Measurements from ENCODE around the gene RBP7. TPM values are rescaled to one million over a fixed set of nuclear protein-coding genes. Genes with fewer than 3 reads are reported as not detected.
"Not testable (repeated sequence)": the region's sequence is repeated elsewhere in the genome, so short reads cannot be mapped to it uniquely, and the experiment has no call there.

RBP7 gene
- total RNA-seq, 1 experiment from 2014 or later = not detected

DNA sequence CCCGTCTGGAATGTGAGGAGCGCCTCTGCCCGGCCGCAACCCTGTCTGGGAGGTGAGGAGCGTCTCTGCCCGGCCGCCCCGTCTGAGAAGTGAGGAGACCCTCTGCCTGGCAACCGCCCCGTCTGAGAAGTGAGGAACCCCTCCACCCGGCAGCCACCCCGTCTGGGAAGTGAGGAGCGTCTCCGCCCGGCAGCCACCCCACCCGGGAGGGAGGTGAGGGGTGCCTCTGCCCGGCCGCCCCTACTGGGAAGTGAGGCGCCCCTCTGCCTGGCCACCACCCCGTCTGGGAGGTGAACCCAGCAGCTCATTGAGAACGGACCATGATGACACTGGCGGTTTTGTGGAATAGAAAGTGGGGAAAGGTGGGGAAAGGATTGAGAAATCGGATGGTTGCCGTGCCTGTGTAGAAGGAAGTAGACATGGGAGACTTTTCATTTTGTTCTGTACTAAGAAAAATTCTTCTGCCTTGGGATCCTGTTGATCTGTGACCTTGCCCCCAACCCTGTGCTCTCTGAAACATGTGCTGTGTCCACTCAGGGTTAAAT lies 32.0 kb downstream of the RBP7 start:
- not testable (repeated sequence) for DNase-seq (ENCODE audit: low spot score)

DNA sequence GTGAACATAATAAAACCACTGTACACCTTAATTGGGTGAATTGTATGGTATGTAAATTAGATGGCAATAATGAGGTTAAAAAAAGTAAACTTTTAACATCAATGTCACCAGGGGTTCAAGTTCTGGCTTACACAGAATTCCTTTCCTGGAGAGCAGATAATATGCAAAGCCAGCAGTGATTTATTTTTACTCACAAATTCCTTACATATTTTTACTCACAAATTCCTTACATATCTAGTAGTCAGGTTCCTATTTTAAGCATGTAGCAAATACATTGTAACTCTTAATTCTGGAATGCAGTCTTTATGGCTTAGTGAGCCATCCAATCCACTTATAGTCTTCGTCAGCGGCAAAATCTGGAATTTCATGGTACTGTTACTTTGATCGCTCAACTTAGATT lies 34.4 kb downstream of the RBP7 start:
- no peak for DNase-seq (ENCODE audit: low spot score)

DNA sequence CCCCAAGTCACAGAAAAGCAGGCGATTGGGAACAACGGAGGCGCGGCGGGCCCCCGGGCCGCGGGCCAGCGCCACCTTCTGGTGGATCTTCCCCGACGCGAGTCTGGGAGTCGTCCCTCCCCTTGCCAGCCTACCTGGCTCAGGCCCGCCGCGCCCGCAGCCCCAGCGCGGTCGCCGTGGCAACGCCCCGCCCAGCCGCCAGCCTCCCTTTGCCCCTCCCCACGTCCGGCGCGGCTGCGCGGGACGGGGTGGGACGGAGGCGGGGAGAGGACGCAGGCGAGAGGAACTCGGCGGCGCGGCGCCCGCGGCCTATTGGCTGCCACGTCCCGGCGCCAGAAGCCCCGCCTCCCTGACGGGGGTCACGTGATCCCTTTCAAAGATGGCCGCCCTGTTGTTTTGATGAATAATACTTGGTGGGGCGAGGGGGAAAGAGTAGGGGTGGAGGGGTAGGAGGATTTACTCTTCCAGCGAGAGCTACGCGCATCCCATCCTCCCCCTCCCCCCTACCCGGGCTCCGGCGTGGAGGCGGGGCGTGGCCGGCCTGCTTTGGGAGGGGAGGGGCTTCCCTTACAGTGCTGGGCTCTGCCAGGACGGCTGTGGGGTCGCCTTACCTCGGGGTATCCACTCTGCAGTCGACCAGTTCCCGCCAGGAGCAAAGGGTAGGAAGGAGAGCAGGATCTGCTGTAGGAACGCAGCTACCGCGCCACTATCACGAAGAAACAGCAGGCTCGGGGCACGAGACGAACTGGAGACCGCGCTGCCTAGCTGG lies 35.7 kb downstream of the RBP7 start, which contains the start of gene UBE4B:
Gene UBE4B (plus strand): TSS at position 369 of the 769 bp plus-strand sequence. CDS start 713 bp downstream, outside the sequence.
- peak; percentile 98 for DNase-seq (ENCODE audit: low spot score)

DNA sequence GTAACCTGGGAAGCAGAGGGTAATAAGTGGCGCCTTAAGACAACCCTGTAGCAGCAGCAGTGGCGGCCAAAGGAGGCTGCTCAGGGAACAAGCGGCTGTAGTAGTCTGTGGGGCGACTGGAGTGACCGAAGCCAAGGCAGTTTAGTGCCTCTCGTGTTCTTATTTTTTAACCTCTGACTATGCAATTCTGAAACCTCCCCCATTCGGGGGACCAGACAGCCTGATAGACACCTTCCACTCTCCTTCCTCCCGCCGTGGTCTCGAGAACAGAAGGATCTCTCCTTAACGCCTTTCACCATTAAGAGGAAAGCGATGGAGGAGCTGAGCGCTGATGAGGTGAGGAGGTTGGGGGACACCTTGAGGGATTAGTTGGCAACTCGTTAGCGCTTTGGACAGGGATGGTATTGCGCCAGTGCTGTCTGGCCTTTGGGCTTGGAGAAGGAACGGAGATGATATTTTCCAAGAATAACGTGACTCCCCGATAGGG lies 36.4 kb downstream of the RBP7 start:
- DNase-seq (ENCODE audit: low spot score) = peak; percentile 71

DNA sequence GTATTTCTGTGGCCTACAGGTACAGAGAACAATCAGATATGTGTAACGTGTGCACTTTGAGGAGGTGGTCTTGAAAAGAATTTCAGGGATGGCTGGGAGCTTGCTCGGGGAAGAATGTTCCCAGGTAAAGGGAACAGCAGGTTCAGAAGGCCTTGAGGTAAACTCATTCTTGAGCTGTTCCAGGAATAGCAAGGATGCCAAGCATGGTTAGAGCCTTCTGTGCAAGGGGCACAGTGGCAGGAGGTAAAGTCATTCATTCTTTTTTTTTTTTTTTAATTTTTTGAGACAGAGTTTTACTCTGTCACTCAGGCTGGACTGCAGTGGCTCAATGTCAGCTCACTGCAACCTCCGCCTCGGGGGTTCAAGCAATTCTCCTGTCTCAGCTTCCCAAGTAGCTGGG lies 45.7 kb downstream of the RBP7 start:
- no peak for DNase-seq (ENCODE audit: low spot score)

DNA sequence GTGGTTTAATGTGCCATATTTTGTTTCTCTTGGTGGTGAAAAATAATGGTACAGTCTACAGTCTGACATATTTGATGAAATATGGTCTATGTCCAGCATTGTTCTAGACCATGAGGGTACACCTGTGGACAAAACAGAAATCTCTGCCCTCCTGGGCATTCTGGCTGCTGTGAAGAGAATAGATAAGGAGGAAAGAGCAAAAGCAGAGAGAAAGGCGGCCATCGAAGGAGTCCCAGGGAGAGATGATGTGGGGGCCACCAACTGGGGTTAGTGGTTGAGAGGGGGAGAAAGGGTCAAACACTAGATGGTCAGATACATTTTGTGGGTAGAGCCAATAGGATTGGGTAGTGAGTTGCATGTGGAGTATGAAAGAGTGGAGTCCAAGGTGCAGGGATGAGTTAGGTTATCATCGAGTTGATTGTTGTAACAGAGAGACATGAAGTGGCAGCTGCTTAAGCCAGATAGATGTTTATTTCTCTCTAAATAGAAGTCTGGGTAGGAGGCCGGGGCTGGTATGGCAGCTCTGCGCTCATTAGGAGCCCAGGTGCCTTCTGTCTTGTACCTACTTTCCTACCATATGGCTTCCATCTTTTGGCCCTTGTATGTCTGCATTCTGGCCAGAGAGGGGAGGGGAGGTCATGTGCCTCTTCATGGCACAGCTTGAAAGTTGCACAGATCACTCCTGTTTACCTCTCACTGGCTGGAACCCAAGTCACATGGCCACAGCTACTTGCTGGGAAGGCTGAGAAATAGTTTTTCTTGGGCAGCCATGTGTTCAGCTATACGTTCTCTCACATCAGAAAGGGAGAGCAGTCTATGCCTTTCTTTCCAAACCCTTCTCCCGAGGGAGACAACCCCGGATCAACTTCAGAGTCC lies 48.7 kb downstream of the RBP7 start:
- DNase-seq (ENCODE audit: low spot score) = no peak

DNA sequence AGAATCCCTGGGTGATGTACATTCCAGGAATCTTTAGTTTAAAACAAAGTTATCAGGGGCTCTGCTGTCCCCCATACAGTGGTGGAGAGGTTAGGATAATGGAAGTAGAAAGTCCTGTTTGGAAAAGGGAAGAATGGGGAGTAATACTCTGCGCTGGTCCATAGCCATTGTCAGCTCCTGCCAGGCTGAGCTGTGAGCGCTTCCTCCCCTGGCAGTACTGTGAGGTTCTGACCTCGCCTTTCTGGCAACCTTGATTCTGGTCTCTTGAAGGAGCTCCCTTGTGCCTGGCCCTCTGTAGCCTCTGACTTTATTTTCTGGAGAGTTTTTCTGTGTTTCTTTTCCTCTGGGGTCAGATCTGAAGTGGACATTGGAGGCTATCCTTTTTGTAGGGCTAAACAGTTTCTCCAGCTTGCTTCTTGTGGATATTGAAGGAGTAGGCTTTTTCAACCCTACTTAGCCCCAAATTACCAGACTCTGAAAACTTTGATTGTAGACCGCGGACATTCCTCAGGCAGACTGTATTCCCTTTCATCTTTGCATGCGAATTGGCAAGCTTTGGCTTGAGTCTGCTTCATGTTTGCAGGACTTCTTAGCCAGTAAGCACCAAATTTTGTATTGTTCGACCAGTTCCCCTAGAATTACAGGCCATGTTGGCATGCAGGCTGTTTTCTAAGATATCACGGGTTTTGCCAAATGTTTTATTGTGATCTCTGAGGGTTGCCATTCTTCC lies 49.5 kb downstream of the RBP7 start:
- DNase-seq (ENCODE audit: low spot score) = no peak

DNA sequence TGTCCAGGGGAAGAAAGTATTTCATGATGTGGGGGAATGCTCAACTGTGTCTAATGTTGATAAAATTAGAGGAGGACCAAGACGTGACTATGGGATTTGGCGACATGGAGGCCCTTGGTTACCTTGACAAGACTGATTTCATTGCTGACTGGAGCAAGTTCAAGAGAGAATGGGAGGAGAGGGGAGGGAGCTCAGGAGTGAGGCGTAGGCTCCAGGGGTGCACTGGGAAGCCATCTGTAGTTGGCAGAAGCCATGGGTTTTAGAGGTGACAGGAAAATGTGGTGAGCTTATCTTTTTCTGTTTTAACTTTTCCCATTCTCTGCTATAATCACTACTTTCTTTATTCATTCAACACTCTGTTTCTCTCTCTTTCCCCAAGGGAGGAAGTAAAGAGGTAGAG lies 51.6 kb downstream of the RBP7 start:
- DNase-seq (ENCODE audit: low spot score) = no peak

DNA sequence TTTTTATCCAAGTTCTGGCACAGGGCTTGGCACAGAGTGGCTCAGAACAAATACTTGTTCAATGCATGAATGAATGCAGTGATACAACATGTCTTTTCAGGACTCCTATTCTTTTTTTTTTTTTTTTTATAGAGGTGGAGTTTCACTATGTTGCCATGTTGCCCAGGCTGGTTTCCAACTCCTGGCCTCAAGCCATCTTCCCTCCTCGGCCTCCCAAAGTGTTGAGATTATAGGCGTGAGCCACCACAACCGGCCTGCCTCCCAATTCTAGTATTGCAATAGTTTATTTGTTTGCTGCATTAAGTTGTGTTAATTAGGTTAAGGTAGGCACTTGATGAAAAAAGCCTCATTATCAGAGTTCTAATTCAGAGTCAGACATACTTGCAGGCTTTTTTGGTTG lies 53.6 kb downstream of the RBP7 start:
- no peak for DNase-seq (ENCODE audit: low spot score)

DNA sequence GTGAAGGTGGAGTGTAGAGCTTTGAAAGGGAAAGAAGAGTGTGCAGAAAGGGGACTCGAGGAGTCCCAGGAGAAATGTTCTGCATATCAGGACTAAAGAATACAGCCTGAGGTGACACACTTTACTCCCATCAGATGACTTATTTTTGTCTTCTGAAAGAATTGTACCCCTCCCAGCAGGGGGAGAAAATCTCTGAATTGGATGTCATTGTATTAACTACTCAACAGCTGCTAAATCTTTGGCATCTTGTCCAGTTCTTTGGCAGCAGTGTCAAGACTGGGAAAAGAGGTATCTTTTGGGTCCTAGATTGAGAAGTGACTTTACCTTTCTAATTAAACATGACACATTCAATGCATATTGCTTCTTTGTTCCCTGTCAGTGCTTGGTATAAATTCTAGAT lies 54.6 kb downstream of the RBP7 start:
- DNase-seq (ENCODE audit: low spot score) = no peak

DNA sequence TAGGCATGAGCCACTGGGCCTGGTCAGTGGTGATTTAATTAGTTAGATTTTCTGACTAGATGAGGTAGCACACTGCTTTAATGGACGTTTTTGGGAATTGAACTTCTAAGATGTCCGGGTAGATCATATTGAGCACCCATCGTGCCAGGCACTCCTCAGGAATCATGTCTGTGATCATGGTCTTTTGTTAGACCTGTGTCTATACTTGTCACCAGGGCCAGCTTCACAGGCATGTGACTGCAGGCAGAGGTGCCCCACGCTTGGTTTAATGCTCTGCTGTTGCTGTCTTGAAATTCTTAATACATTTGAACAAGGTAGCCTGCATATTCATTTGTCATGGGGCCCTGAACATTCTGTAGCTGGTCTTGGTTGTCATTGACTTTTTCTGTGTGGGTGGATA lies 55.3 kb downstream of the RBP7 start:
- no peak for DNase-seq (ENCODE audit: low spot score)

DNA sequence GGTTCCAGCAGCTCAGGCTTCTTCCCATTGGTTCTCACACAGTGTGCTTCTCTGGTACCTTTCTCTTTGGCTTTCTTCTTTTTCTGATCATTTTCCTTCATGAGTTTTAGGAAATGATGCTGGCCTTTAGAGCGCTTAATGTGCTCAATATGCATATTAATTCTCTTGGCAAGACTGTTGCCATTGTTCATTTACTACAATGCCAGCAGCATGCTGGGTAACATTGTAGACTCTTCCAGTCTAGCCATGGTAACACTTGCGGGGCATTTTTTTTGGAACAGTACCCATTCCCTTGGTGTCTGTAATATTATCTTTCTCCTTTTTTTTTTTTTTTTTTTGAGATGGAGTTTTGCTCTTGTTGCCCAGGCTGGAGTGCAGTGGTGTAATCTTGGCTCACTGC lies 57.4 kb downstream of the RBP7 start:
- DNase-seq (ENCODE audit: low spot score) = no peak

DNA sequence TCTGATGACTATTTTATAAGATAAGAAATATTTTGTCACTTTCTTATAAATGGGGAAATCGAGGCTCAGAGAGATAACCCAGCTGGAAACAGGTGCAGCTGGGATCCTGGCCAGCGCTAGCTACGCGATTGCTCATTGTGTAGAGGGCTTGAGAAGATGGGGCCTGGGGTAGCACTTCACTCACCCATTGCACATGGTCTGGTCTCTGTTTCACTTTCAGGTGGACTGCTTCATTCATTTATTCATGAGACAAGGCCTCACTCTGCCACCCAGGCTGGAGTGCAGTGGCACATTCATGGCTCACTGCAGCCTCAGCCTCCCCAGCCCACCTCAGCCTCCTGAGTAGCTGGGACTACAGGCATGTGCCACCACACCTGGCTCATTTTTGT lies 59.6 kb downstream of the RBP7 start:
- DNase-seq (ENCODE audit: low spot score) = no peak

DNA sequence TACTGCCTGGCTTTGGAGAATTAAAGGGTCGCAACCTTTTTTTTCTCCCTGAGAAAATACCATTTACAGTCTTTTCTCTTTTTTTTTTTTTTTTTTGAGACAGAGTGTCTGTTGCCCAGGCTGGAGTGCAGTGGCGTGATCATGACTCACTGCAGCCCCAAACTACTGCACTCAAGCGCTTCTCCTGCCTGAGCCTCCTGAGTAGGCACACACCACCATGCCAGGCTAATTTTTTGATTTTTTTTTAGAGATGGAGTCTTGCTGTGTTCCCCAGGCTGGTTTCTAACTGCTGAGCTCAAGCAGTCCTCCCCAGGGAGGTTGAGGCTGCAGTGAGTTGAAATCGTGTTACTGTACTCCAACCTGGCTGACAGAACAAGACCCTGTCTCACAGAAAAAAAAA lies 60.3 kb downstream of the RBP7 start:
- DNase-seq (ENCODE audit: low spot score) = no peak

DNA sequence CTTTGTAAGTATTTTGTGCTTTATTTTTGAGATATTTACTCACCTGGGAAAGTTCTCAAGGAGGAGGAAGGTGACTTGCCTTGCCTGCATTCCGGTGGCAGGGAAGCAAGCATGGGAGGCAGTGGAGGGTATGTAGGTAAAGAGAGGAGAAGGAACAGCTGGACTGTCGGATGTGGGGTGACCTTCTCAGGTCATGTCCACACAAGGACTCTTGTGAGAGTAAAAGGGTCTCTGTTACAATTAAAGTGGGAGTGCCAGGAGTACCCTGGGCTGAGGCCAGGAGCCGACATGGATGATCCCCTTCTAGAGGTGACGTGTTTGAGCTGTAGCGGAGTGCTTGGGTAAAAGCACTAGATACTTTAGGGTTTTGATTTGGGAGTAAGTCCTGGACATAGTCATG lies 60.8 kb downstream of the RBP7 start:
- DNase-seq (ENCODE audit: low spot score) = no peak

DNA sequence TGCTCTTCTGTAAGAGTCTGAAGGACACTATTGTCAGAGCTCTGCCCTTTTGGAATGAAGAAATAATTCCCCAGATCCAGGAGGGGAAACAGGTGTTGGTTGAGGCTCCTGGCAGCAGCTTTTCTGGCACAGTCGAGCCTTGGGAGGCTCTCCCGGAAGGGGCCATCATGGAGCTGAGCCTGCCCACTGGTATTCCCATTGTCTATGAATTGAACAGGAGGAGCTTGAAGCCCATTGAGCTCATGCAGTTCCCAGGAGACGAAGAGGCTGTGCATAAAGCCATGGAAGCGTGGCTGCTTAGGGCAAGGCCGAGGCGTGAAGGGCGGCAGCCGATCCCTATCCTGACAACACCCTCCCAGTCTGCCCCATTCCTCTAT lies 62.3 kb downstream of the RBP7 start:
- DNase-seq (ENCODE audit: low spot score) = no peak

DNA sequence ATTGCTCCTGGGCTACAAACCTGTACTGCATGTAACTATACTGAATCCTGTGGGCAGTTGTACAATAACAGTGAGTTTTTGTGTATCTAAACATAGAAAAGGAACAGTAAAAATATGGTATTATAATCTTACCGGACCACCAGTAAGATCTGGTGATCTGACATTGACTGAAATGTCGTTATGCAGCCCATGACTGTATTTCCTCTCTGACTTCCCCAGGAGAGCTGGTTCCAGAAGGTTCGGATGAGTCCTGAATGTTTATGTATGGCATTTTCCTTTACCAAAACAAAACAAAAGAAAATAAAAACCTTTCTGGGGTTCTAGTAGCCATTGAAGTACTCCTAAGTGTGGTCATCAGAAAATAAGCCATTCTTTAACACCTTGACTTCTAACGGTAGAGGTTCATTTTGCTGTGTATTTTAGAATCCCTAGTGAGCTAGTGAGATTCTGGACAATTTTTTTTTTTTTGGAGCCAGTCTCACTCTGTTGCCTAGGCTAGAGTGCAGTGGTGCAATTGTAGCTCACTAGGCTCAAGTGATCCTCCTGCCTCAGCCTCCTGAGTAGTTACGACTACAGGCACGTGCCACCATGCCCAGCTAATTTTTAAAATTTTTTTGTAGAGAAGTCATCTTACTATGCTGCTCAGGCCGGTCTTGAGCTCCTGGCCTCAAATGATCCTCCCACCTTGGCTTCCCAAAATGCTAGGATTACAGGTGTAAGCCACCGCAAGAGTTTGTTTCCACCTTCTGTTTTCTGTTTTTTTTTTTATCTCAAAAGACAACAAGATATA lies 63.5 kb downstream of the RBP7 start:
- DNase-seq (ENCODE audit: low spot score) = no peak

DNA sequence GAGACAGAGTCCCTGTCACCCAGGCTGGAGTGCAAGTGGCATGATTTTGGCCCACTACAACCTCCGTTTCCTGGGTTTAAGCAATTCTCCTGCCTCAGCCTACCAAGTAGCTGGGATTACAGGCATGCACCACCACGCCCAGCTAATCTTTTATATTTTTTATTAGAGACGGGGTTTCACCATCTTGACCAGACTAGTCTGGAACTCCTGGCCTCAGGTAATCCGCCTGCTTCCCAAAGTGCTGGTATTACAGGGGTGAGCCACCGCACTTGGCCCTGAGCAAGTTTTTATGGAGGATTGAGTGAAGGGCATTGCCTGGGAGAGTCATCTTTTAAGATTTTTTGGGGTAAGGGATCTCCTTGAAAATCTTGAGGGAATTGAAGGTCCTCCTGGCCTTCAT lies 64.2 kb downstream of the RBP7 start:
- DNase-seq (ENCODE audit: low spot score) = no peak

DNA sequence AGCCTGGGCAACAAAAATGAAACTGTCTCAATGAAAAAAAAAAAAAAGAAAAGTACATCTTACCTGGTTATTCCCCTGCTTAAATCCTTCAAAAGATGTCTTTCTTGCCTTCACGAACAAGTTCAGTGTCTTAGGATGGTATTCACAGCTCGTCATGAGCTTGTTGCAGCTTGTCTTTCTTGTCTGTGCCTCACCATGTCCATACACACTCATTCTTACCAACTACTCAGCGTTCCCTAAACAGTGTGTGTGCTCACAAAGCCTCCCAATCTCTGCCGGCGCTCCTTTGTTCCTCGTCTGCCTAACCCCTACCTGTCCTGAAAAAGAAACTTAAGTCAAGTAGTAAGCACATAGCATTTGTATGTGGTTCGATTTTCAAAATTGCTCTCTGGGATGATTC lies 66.8 kb downstream of the RBP7 start:
- no peak for DNase-seq (ENCODE audit: low spot score)

DNA sequence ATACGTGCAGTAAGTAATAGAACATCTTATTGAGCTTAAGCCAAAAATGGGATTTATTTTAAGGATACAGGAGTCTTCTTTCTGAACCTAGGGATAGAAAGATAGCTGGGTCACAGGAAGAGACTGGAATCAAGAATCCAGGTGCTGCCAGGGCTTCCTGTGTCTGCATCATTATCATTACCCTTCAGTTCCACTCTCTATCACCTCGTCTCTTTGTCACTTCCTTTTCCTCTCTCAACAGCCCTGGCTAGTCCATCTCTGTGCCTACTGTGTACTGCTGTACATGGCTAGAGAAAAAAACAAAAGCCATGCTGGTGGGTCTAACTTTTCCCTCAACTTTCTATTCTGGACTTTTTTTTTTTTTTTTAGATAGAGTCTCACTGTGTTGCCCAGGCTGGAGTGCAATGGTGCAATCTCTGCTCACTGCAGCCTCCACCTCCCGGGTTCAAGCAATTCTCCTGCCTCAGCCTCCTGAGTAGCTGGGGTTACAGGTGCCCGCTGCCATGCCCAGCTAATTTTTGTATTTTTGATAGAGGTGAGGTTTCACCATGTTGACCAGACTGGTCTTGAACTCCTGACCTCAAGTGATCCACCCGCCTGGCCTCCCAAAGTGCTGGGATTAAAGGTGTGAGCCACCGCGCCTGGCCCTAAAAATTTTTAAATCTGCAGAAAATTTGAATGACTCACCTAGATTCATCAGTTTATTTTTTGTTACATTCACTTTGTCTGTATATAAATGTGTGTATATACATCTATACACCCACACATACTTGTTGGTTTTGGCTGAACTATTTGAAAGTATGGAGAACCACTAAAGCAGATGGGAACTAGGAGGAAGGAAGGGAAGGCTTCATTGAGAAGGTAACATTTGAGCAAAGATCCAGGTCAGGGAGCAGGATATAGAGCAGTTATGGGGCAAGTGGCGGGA lies 67.7 kb downstream of the RBP7 start:
- DNase-seq (ENCODE audit: low spot score) = no peak

Measured in HT-29 (cell line).